Calu3 (cell line): ENCODE measurements around the gene EPHA5. TPM values are rescaled to one million over a fixed set of nuclear protein-coding genes. Genes with fewer than 3 reads are reported as not detected.

ENCODE experiments used
- BruUV-seq: library from RNA; stranded (reverse); fragments of 400-500 nt; replicated peaks from 2 replicates; lab custom pipeline; 2021; lab: Mats Ljungman, UMichigan
- CTCF ChIA-PET: fragments of 300-600 bp; sonication (Branson Sonifier 250); formaldehyde crosslinking; loops from one replicate; lab custom pipeline; 2022; ENCODE audit warnings: antibody characterized with exemption; lab: Charles Lee
- DNase-seq: peaks from one replicate; pipeline ENCODE4 v3.0.0; 2022
- H3K27ac Mint-ChIP-seq: one replicate; pipeline ENCODE4 v1.8.0; 2022; ENCODE audit warnings: mixed read lengths; ENCODE audit not compliant: unreplicated experiment
- H3K27me3 Mint-ChIP-seq: one replicate; pipeline ENCODE4 v1.8.0; 2022; ENCODE audit warnings: mixed read lengths; ENCODE audit not compliant: unreplicated experiment
- H3K36me3 Mint-ChIP-seq: one replicate; pipeline ENCODE4 v1.8.0; 2022; ENCODE audit warnings: mild to moderate bottlenecking, moderate library complexity, mixed read lengths; ENCODE audit not compliant: insufficient read depth, unreplicated experiment
- H3K4me1 Mint-ChIP-seq: one replicate; pipeline ENCODE4 v1.8.0; 2022; ENCODE audit warnings: mild to moderate bottlenecking, low read depth, mixed read lengths; ENCODE audit not compliant: unreplicated experiment
- H3K4me3 Mint-ChIP-seq: one replicate; pipeline ENCODE4 v1.8.0; 2022; ENCODE audit warnings: mild to moderate bottlenecking, low read depth, moderate library complexity, mixed read lengths; ENCODE audit not compliant: unreplicated experiment
- H3K9me3 Mint-ChIP-seq: one replicate; pipeline ENCODE4 v1.8.0; 2022; ENCODE audit warnings: low read depth, mixed read lengths; ENCODE audit not compliant: unreplicated experiment
- intact Hi-C: fragments of 100-400 bp; cut with micrococcal nuclease; formaldehyde crosslinking; loops from one replicate; pipeline ENCODE4 v1.10.0; 2022; ENCODE audit not compliant: unreplicated experiment
- total RNA-seq: library from RNA; stranded (reverse); gene quantifications from 2 replicates; pipeline ENCODE4 v1.2.3, GENCODE V29; 2022
- TF ChIP-seq, protein P1 (sequence below): fragments of 200-600 bp; IDR thresholded peaks from one replicate; pipeline ENCODE4 v1.8.0; 2022; ENCODE audit warnings: antibody characterized with exemption; ENCODE audit not compliant: unreplicated experiment

Gene EPHA5
- total RNA-seq, 1 experiment from 2014 or later = not detected

DNA sequence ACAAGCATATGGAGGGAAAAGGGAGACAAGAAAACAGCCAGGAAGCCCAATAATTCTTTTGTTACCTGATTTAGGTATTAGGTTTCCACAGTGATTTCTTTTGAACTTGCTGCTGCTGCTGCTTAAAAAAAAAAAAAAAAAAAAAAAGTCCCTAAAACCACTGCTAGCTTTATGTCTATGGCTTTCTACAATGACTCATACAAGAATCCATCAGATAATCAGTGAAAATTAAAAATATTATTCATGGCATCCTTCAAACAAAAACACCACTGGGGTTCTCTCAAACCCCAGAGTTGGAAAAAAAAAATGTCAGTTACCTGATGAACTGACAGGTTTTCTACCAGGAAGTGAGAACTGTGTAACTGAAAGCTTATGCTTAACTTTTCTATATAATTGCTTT lies 14.3 kb downstream of the EPHA5 start:
- CTCF ChIA-PET = interaction anchor here (0.7 kb wide), 1 partner anchor 44 kb away, joined by 3 read pairs; no protein-coding TSS in a partner anchor
- Mint-ChIP-seq H3K4me1 (peaks cover 4% of the 10 kb centered on the region), H3K27ac (no peak overlapping the region), H3K9me3 (no peaks in the 10 kb centered on the region), H3K4me3 (no peak overlapping the region), H3K36me3 (no peaks in the 10 kb centered on the region), H3K27me3 (no peaks in the 10 kb centered on the region)
- intact Hi-C loops = no loop called here
- BruUV-seq = no TSS peak
- DNase-seq = no peak
- TF ChIP-seq, protein P1, sequence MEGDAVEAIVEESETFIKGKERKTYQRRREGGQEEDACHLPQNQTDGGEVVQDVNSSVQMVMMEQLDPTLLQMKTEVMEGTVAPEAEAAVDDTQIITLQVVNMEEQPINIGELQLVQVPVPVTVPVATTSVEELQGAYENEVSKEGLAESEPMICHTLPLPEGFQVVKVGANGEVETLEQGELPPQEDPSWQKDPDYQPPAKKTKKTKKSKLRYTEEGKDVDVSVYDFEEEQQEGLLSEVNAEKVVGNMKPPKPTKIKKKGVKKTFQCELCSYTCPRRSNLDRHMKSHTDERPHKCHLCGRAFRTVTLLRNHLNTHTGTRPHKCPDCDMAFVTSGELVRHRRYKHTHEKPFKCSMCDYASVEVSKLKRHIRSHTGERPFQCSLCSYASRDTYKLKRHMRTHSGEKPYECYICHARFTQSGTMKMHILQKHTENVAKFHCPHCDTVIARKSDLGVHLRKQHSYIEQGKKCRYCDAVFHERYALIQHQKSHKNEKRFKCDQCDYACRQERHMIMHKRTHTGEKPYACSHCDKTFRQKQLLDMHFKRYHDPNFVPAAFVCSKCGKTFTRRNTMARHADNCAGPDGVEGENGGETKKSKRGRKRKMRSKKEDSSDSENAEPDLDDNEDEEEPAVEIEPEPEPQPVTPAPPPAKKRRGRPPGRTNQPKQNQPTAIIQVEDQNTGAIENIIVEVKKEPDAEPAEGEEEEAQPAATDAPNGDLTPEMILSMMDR = no peak

DNA sequence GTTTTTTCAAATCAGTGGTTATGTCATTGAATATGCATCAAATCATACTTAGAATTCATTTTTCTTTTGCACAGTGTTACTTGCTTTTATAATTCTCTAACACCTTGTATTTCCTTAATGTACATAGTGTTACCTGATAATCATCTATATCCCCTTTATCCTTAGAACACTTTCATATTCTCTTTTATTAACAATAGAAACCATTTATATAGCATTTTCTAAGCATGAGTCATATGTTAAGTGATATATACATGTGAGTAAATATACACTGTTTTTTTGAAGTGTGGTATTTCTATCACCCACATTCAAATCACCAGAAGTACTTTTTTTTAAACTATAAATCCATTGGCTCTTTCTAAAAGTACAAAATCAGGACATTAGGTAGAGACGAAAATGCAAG lies 15.3 kb downstream of the EPHA5 start:
- CTCF ChIA-PET = no interaction called here
- no peak for DNase-seq
- Mint-ChIP-seq H3K4me1 (peaks cover 14% of the 10 kb centered on the region), H3K4me3 (no peak overlapping the region), H3K9me3 (no peaks in the 10 kb centered on the region), H3K27ac (no peak overlapping the region), H3K36me3 (no peaks in the 10 kb centered on the region), H3K27me3 (no peaks in the 10 kb centered on the region)
- intact Hi-C loops = no loop called here
- BruUV-seq = no TSS peak
- TF ChIP-seq, protein P1 = no peak

DNA sequence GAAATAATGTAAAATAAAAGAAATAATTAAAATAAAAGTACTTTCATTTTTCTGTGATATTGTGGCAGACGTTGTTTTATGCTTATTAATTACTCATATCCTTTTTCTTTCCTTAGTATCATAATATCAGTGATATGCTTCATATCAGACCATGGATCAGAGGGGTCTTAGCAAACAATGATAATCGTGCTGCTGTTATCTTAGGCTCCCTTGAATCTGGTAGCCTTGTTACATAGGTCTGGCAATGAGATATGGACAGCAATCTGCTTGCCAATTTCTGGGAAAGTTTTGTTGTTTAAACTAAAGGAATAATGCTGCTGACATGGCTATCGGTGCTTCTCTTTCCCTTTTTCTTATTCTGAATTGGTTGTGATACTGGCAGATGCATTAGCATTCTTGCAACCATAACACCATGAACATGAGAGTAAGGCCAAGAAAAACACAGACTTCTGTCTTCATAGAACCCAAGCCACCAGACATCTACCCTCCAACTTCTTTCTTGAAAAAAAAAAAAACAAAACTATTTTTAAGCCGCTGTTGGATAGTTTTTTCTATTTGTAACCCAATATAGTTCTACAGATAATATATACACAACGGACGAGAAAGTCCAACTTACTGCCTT lies 16.4 kb downstream of the EPHA5 start:
- no peak for DNase-seq
- peaks cover 22% of the 10 kb centered on the region for H3K4me1 Mint-ChIP-seq
- H3K9me3 Mint-ChIP-seq = no peaks in the 10 kb centered on the region
- H3K27me3 Mint-ChIP-seq = no peaks in the 10 kb centered on the region
- intact Hi-C loops = no loop called here
- no peak overlapping the region for H3K4me3 Mint-ChIP-seq
- BruUV-seq = no TSS peak
- CTCF ChIA-PET = no interaction called here
- H3K36me3 Mint-ChIP-seq = no peaks in the 10 kb centered on the region
- no peak overlapping the region for H3K27ac Mint-ChIP-seq
- TF ChIP-seq, protein P1 = no peak

DNA sequence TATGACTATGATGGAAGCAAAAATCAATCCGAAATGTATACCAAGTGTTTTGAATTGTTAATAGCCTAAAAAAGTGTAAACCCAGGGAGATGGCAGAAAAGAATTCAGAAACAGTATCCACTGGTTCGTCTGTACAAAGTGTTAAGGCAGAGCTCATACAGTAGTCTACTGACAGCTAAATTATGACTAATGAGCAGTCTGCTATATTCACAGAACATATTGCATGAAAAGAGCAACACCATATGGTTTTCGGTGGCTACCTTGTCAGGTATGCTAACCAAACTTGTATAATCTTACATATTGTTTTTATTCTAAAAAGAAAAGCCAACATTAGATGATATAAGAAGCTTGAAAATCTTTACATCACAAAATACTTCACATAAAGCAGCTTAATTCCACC lies 18.5 kb downstream of the EPHA5 start:
- H3K4me3 Mint-ChIP-seq = no peak overlapping the region
- no TSS peak for BruUV-seq
- H3K9me3 Mint-ChIP-seq = no peaks in the 10 kb centered on the region
- DNase-seq = no peak
- TF ChIP-seq, protein P1 = no peak
- H3K27me3 Mint-ChIP-seq = no peaks in the 10 kb centered on the region
- H3K4me1 Mint-ChIP-seq = peaks cover 22% of the 10 kb centered on the region
- CTCF ChIA-PET = no interaction called here
- intact Hi-C loops = no loop called here
- no peak overlapping the region for H3K27ac Mint-ChIP-seq
- H3K36me3 Mint-ChIP-seq = no peaks in the 10 kb centered on the region
